Measurements from ENCODE around the gene SOX6.

GRCh38 chr11:16026849-16027248 is 329.5 kb downstream of the SOX6 start:
- TF ChIP-seq CTCF (IDR thresholded peaks at IDR 0.05) (no peak), POLR2A (IDR thresholded peaks at IDR 0.05) (no peak)

All from right lobe of liver (tissue), 4 donors.